Glutamatergic neuron (in vitro differentiated cells): ENCODE data around the gene ACAT2. TPM values are rescaled to one million over a fixed set of nuclear protein-coding genes. Genes with fewer than 3 reads are reported as not detected.
"Not testable (repeated sequence)": the region's sequence is repeated elsewhere in the genome, so short reads cannot be mapped to it uniquely, and the experiment has no call there.

ENCODE experiments used
- DNase-seq: peaks from one replicate; pipeline ENCODE4 v3.0.0; 2022
- H3K27ac Mint-ChIP-seq: one replicate; pipeline ENCODE4 v1.8.0; 2020; ENCODE audit warnings: mild to moderate bottlenecking, mixed read lengths, inconsistent platforms; ENCODE audit not compliant: unreplicated experiment
- H3K27me3 Mint-ChIP-seq: one replicate; pipeline ENCODE4 v1.8.0; 2020; ENCODE audit warnings: mild to moderate bottlenecking, moderate library complexity, mixed read lengths, inconsistent platforms; ENCODE audit not compliant: unreplicated experiment
- H3K36me3 Mint-ChIP-seq: one replicate; pipeline ENCODE4 v1.8.0; 2020; ENCODE audit warnings: mild to moderate bottlenecking, mixed read lengths, inconsistent platforms; ENCODE audit not compliant: unreplicated experiment
- H3K4me1 Mint-ChIP-seq: one replicate; pipeline ENCODE4 v1.8.0; 2020; ENCODE audit warnings: mild to moderate bottlenecking, low read depth, mixed read lengths, inconsistent platforms; ENCODE audit not compliant: unreplicated experiment
- H3K4me3 Mint-ChIP-seq: one replicate; pipeline ENCODE4 v1.8.0; 2020; ENCODE audit warnings: mild to moderate bottlenecking, mixed read lengths, inconsistent platforms; ENCODE audit not compliant: unreplicated experiment
- H3K9me3 Mint-ChIP-seq: one replicate; pipeline ENCODE4 v1.8.0; 2020; ENCODE audit warnings: mild to moderate bottlenecking, moderate library complexity, mixed read lengths, inconsistent platforms; ENCODE audit not compliant: unreplicated experiment
- CTCF ChIP-seq: fragments of 200-600 bp; sonication (generic); IDR thresholded peaks from one replicate; pipeline ENCODE4 v1.5.0; 2021; ENCODE audit not compliant: partially characterized antibody, unreplicated experiment
- total RNA-seq: library from RNA; stranded (reverse); fragmentation: NEBNext Ultra II Directional; extraction: Animal tissue kit (Norgen Biotek cat#: 25700); gene quantifications from one replicate; pipeline ENCODE4 v1.2.1, GENCODE V29; 2021; ENCODE audit not compliant: unreplicated experiment

Gene ACAT2
- total RNA-seq, 1 donor from 2014 or later = 228 TPM

GRCh38 chr6:159809149-159809548, 47.3 kb downstream of the ACAT2 start:
- Mint-ChIP-seq H3K4me1 (no peaks in the 10 kb centered on the region), H3K27ac (no peak overlapping the region), H3K4me3 (no peak overlapping the region), H3K27me3 (peaks cover 2% of the 10 kb centered on the region), H3K9me3 (no peaks in the 10 kb centered on the region), H3K36me3 (no peaks in the 10 kb centered on the region)
- TF ChIP-seq CTCF = no peak
- no peak for DNase-seq

GRCh38 chr6:159813781-159814180, 51.9 kb downstream of the ACAT2 start:
- no peaks in the 10 kb centered on the region for H3K4me1 Mint-ChIP-seq
- no peak overlapping the region for H3K27ac Mint-ChIP-seq
- peaks cover 3% of the 10 kb centered on the region for H3K27me3 Mint-ChIP-seq
- H3K4me3 Mint-ChIP-seq = no peak overlapping the region
- no peaks in the 10 kb centered on the region for H3K9me3 Mint-ChIP-seq
- no peak for DNase-seq
- no peaks in the 10 kb centered on the region for H3K36me3 Mint-ChIP-seq
- no peak for TF ChIP-seq CTCF

GRCh38 chr6:159815410-159815809, 53.6 kb downstream of the ACAT2 start:
- H3K4me3 Mint-ChIP-seq = no peak overlapping the region
- DNase-seq = no peak
- H3K9me3 Mint-ChIP-seq = peaks cover 5% of the 10 kb centered on the region
- no peak for TF ChIP-seq CTCF
- H3K27ac Mint-ChIP-seq = no peak overlapping the region
- H3K36me3 Mint-ChIP-seq = peaks cover 8% of the 10 kb centered on the region
- peaks cover 5% of the 10 kb centered on the region for H3K27me3 Mint-ChIP-seq
- no peaks in the 10 kb centered on the region for H3K4me1 Mint-ChIP-seq

- not testable (repeated sequence) for H3K4me1 Mint-ChIP-seq, H3K4me3 Mint-ChIP-seq, H3K27me3 Mint-ChIP-seq, DNase-seq, H3K27ac Mint-ChIP-seq, H3K9me3 Mint-ChIP-seq, H3K36me3 Mint-ChIP-seq
These were observed 54.9 kb downstream of the ACAT2 start for GRCh38 chr6:159816775-159817174.

GRCh38 chr6:159817951-159818739, 56.3 kb downstream of the ACAT2 start:
- no peak for DNase-seq
- Mint-ChIP-seq H3K4me1 (no peaks in the 10 kb centered on the region), H3K4me3 (no peak overlapping the region), H3K27ac (no peak overlapping the region), H3K27me3 (peaks cover 8% of the 10 kb centered on the region), H3K9me3 (peaks cover 5% of the 10 kb centered on the region), H3K36me3 (peaks cover 8% of the 10 kb centered on the region)
- no peak for TF ChIP-seq CTCF
